GM10266 (cell line): ENCODE data around the gene VSIG1.

Experiments
- DNase-seq: peaks from one replicate; pipeline ENCODE4 v3.0.0; 2012; ENCODE audit errors: extremely low spot score
- TF ChIP-seq, protein P1 (sequence below): IDR thresholded peaks from 2 replicates; pipeline ENCODE4 v1.5.1; 2012; ENCODE audit warnings: mild to moderate bottlenecking, low read depth; ENCODE audit not compliant: control insufficient read depth, insufficient read depth; ENCODE audit errors: missing control alignments

The VSIG1 gene

DNA sequence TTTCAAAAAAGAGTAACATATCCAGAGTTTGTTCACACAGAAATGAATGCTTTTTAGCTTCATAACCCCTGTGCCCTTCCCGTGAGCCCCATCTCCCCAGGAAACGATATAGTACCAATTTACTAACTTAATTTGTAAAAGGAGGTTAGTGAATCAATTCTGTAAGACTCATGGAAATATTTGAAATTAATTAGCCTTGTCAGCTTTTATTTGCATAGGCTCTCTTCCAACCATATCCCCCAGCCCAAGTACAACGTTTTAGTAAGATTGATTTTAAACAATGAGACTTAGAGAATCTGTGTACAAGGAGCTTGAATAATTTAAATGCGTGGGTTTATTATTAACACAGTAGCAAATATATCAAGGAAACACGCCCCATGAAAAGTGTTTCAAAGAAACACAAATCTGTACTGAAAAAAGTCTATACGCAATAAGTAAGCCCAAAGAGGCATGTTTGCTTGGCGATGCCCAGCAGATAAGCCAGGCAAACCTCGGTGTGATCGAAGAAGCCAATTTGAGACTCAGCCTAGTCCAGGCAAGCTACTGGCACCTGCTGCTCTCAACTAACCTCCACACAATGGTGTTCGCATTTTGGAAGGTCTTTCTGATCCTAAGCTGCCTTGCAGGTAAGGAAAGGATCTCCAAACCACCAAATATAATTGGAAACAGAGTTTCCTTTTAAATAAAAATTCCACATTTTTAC lies at the start of gene VSIG1:
TSS of gene VSIG1 (plus strand) at position 512 of the 703 bp plus-strand sequence. CDS start at position 578, 66 bp downstream.
- no peak for DNase-seq
- TF ChIP-seq, protein P1, sequence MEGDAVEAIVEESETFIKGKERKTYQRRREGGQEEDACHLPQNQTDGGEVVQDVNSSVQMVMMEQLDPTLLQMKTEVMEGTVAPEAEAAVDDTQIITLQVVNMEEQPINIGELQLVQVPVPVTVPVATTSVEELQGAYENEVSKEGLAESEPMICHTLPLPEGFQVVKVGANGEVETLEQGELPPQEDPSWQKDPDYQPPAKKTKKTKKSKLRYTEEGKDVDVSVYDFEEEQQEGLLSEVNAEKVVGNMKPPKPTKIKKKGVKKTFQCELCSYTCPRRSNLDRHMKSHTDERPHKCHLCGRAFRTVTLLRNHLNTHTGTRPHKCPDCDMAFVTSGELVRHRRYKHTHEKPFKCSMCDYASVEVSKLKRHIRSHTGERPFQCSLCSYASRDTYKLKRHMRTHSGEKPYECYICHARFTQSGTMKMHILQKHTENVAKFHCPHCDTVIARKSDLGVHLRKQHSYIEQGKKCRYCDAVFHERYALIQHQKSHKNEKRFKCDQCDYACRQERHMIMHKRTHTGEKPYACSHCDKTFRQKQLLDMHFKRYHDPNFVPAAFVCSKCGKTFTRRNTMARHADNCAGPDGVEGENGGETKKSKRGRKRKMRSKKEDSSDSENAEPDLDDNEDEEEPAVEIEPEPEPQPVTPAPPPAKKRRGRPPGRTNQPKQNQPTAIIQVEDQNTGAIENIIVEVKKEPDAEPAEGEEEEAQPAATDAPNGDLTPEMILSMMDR, result no peak

DNA sequence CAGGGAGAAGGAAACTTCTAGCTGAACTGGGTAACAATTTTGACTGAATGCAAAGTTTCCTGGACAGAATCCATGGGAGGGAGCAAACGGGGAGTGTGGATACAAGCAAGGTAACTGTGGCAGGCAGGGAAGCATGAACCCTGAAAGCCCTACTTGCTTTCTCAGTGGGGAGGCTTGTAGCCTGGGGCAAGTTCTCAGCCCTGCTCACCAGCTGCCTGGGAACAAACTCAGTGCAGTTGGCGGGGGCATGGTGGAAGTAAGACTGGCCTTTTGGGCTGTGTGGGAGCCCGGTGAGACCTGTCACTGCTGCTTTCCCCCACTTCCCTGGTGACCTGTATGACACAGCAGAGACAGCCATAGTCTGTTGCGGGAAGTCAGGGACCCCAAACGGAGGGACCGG lies 48.7 kb upstream of the VSIG1 start:
- DNase-seq, result no peak
- TF ChIP-seq, protein P1, result no peak

DNA sequence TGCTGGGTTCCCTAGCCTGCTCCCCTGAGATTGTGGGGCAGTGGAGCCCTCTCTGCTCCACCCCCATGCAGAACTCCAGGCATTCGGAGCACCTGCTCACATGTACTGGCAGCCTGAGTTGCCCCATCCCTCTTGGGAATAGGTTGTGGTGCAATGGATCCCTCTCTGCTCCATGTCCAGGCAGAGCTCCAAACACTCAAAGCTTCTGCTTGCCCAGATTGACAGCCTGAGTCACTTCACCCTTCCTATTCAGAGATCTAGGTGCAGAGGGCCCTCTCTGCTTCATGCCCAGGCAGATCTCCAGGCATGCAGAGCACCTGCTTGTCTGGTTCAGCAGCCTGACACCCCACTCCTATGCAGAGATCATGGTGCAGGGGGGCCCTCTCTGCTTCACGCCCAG lies 44.1 kb upstream of the VSIG1 start:
- TF ChIP-seq, protein P1, result no peak
- DNase-seq, result no peak

DNA sequence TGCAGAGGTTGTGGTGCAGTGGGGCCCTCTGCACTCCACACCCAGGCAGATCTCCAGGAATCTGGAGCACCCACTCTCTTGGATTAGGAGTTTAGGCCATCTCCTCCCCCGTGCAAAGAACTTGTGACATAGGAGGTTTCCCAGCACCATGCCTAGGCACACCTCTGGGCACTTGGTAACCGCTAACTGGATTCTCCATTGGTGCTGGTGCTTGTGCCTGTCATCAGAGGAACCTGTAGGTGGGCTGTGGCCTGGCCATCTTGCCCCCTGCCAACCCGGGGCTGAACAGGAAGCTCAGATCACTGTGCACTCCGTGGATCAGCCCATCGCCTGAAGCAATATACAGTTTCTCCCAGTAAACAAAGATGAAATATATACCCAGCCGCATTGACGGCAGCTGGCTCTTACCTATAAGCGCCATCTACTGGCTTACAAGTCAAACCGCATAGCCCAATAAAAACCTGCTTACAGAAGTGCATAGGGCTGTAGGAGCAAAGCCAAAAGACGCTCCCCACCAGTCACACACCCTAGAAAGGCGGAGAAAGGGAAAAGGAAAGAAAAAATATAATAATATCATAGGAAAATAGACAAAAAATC lies 43.5 kb upstream of the VSIG1 start:
- TF ChIP-seq, protein P1, result peak; percentile 41
- peak; percentile 15 for DNase-seq

DNA sequence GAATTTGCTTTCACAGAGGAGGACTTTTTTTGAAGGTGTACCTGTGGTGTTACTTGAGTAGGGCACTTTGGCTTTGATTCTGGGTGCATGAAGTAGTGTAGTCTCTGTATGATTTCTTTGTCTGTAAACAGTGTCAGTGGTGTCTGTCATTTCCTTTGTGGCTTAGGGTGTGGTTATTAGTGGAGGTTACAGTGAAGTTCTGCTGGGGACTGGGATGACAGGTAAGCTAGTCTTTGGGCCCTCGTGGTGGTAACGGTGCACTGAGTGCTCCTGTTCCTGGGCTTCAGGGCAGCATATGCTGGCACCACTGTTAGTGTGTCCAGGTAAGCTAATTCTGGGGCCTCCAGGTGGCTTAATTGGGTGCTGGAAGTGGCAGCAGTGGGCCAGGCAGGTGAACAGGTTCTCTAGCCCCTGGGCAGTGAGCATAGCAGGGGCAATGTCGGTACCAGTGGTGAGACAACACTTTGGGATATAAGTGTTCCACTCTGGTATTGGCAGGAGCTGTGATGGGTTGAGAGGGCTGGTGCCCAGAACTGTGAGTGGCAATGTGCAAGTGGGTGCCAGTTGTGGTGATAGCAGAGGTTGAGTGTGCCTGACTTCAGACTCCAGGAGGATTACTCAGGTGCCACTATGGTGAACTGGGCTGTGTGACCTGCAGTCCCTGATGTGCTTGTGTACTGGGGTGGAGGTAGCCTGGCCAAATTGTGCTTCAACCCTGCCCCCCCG lies 26.0 kb upstream of the VSIG1 start:
- TF ChIP-seq, protein P1, result no peak
- DNase-seq, result no peak

DNA sequence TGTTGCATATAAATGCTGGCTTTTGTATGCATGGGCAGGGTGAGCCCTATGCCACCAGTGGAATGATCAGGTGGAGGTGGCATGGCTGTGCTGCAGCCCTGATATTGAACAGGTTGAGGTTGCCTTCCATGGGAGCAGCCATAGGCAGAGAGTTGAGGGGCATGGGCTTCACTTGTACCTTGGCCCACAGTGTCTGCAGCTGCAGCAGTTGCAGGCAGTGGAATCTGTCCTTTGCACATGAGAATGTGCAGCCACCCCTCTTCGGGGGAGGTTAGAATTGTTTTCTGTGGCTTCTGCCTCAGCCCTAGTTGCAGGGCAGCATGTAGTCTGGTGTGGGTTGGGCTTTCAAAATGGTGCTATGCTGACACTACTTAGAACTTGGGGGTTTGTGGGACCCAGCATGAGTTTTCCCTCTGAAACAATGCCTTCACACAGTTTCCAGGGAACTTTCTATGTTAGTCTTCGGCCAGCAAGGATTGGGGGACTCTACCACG lies 25.4 kb upstream of the VSIG1 start:
- TF ChIP-seq, protein P1, result no peak
- DNase-seq, result no peak
